Neural cell (in vitro differentiated cells): Measurements from ENCODE around the gene EEIG1. TPM values are rescaled to one million over a fixed set of nuclear protein-coding genes. Genes with fewer than 3 reads are reported as not detected.

Experiments
- H2AFZ ChIP-seq: fragments of 200-600, 300-800 bp; sonication (generic), shearing (Covaris generic); 2 replicates; pipeline ENCODE4 v1.6.0; 2014; ENCODE audit warnings: low read depth, mild to moderate bottlenecking, antibody characterized with exemption, low read length, moderate library complexity
- H3F3A ChIP-seq: fragments of 200-600 bp; shearing (Covaris generic); 2 replicates; pipeline ENCODE4 v1.6.1; 2016; ENCODE audit warnings: mild to moderate bottlenecking, moderate library complexity, mixed read lengths, antibody characterized with exemption, low read length; ENCODE audit not compliant: insufficient read depth, poor library complexity, severe bottlenecking
- H3K27ac ChIP-seq: fragments of 200-600, 300-800 bp; sonication (generic), shearing (Covaris generic); 2 replicates; pipeline ENCODE4 v1.5.1; 2014; ENCODE audit warnings: mild to moderate bottlenecking, low read length, moderate library complexity
- H3K27me3 ChIP-seq: fragments of 300-800, 200-600 bp; sonication (generic), shearing (Covaris generic); 2 replicates; pipeline ENCODE4 v1.6.0; 2014; ENCODE audit warnings: mild to moderate bottlenecking, low read depth, low read length, moderate library complexity; ENCODE audit not compliant: insufficient read depth
- H3K36me3 ChIP-seq: fragments of 300-800, 200-600 bp; sonication (generic), shearing (Covaris generic); 2 replicates; pipeline ENCODE4 v1.5.1; 2014; ENCODE audit warnings: mild to moderate bottlenecking, antibody characterized with exemption, low read length, moderate library complexity; ENCODE audit not compliant: insufficient read depth
- H3K4me2 ChIP-seq: fragments of 300-800, 200-600 bp; sonication (generic), shearing (Covaris generic); 2 replicates; pipeline ENCODE4 v1.6.0; 2014; ENCODE audit warnings: mild to moderate bottlenecking, low read length
- H3K4me3 ChIP-seq: fragments of 300-800, 200-600 bp; sonication (generic), shearing (Covaris generic); 2 replicates; pipeline ENCODE4 v1.5.1; 2014; ENCODE audit warnings: mild to moderate bottlenecking, low read length, moderate library complexity
- H3K79me2 ChIP-seq: fragments of 200-600 bp; shearing (Covaris generic); replicated peaks from 2 replicates; pipeline ENCODE4 v1.6.0; 2014; ENCODE audit warnings: mild to moderate bottlenecking, low read length, moderate library complexity; ENCODE audit not compliant: insufficient read depth
- H3K9ac ChIP-seq: fragments of 300-800, 200-600 bp; sonication (generic), shearing (Covaris generic); 2 replicates; pipeline ENCODE4 v1.6.1; 2016; ENCODE audit warnings: mild to moderate bottlenecking, low read length, mixed read lengths
- H3K9me2 ChIP-seq: fragments of 200-600 bp; shearing (Covaris generic); 2 replicates; pipeline ENCODE4 v1.6.1; 2016; ENCODE audit warnings: mild to moderate bottlenecking, low read length, mixed read lengths; ENCODE audit not compliant: insufficient read depth
- H3K9me3 ChIP-seq: fragments of 200-600, 300-800 bp; sonication (generic), shearing (Covaris generic); 2 replicates; pipeline ENCODE4 v1.6.1; 2016; ENCODE audit warnings: mild to moderate bottlenecking, mixed run types, low read length, moderate library complexity, mixed read lengths
- H4K20me1 ChIP-seq: fragments of 200-600 bp; shearing (Covaris generic); 2 replicates; pipeline ENCODE4 v1.6.1; 2016; ENCODE audit warnings: mild to moderate bottlenecking, mixed run types; ENCODE audit not compliant: insufficient read depth
- EP300 ChIP-seq: fragments of 450-650 bp; conservative IDR thresholded peaks from 2 replicates; pipeline ENCODE4 v1.6.1; 2014; ENCODE audit warnings: antibody characterized with exemption, mild to moderate bottlenecking, moderate library complexity; ENCODE audit not compliant: poor library complexity, severe bottlenecking
- EZH2 ChIP-seq: fragments of 200-600, 300-800 bp; shearing (Covaris generic), sonication (generic); IDR thresholded peaks from 2 replicates; pipeline ENCODE4 v1.6.1; 2014; ENCODE audit warnings: antibody characterized with exemption, low read length, borderline replicate concordance, mild to moderate bottlenecking; ENCODE audit not compliant: insufficient read depth, poor library complexity, severe bottlenecking
- MXI1 ChIP-seq: fragments of 450-650 bp; conservative IDR thresholded peaks from 2 replicates; pipeline ENCODE4 v1.6.1; 2014; ENCODE audit warnings: antibody characterized with exemption, mild to moderate bottlenecking; ENCODE audit not compliant: poor library complexity, severe bottlenecking
- POLR2AphosphoS5 ChIP-seq: IDR thresholded peaks from 2 replicates; pipeline ENCODE4 v1.6.1; 2012
- RAD21 ChIP-seq: fragments of 450-650 bp; conservative IDR thresholded peaks from 2 replicates; pipeline ENCODE4 v1.6.1; 2014; ENCODE audit warnings: antibody characterized with exemption, mild to moderate bottlenecking, moderate library complexity
- SMC3 ChIP-seq: fragments of 450-650 bp; conservative IDR thresholded peaks from 2 replicates; pipeline ENCODE4 v1.6.1; 2014; ENCODE audit warnings: antibody characterized with exemption, mild to moderate bottlenecking, moderate library complexity; ENCODE audit not compliant: poor library complexity
- TAF1 ChIP-seq: IDR thresholded peaks from 2 replicates; pipeline ENCODE4 v1.6.1; 2012; ENCODE audit warnings: low read depth
- polyA plus RNA-seq: library from polyadenylated mRNA; depleted of rRNA; stranded (reverse); fragments of >200 nt; gene quantifications from 2 replicates; pipeline ENCODE4 v1.2.3, GENCODE V29; 2014
- TF ChIP-seq, protein P1 (sequence below): IDR thresholded peaks from 2 replicates; pipeline ENCODE4 v1.6.1; 2012; ENCODE audit warnings: borderline replicate concordance
- TF ChIP-seq, protein P2 (sequence below): fragments of 450-650 bp; IDR thresholded peaks from 2 replicates; pipeline ENCODE4 v1.5.1; 2014; ENCODE audit warnings: antibody characterized with exemption, mild to moderate bottlenecking, moderate library complexity; ENCODE audit not compliant: poor library complexity, severe bottlenecking

The EEIG1 gene
- polyA plus RNA-seq, 1 donor from 2014 or later = 6.7 TPM

DNA sequence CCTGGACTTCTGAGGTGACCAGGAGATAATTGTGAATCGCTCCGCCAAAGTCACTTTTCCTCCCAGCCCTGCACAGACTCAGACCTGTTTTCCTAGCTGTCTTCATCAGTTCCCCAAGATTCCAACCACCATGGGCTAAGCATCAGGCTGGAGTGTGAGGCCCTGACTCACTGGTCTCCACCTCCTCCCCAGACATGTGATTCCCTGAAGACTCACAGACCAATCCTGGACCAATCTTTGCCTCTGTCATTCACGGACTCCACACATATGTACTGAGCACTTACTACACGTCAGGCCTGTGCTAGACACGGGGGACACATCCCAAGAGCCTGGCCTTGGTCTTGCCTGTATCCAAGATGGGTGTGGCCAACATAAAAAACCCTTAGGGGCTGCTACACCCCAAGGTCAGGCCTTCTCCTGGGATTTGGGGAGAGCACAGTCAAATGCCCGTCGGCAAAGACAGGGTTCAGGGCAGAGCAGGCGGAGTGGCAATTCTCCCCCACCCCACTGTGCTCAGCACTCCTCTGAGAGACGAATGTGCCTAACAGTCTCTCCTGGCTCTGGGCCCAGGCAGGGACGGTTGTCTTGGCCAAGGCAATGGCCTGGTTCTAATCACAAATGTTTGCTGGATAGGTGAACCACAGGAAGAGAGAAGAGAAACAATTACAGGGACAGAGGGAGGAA lies 11.9 kb downstream of the EEIG1 start:
- TF ChIP-seq EP300 = no peak
- no peak for TF ChIP-seq RAD21
- no peak for TF ChIP-seq MXI1
- no peaks in the 10 kb centered on the region for H3K9me3 ChIP-seq
- no peaks in the 10 kb centered on the region for H3K9me2 ChIP-seq
- no peaks in the 10 kb centered on the region for H3K27me3 ChIP-seq
- no peak overlapping the region for H3K4me3 ChIP-seq
- H4K20me1 ChIP-seq = no peaks in the 10 kb centered on the region
- H2AFZ ChIP-seq = no peak overlapping the region
- H3K4me2 ChIP-seq = no peak overlapping the region
- no peaks in the 10 kb centered on the region for H3F3A ChIP-seq
- H3K9ac ChIP-seq = no peak overlapping the region
- peak overlapping the region; percentile 63 for H3K27ac ChIP-seq
- peaks cover 38% of the 10 kb centered on the region for H3K79me2 ChIP-seq
- H3K36me3 ChIP-seq = no peaks in the 10 kb centered on the region

DNA sequence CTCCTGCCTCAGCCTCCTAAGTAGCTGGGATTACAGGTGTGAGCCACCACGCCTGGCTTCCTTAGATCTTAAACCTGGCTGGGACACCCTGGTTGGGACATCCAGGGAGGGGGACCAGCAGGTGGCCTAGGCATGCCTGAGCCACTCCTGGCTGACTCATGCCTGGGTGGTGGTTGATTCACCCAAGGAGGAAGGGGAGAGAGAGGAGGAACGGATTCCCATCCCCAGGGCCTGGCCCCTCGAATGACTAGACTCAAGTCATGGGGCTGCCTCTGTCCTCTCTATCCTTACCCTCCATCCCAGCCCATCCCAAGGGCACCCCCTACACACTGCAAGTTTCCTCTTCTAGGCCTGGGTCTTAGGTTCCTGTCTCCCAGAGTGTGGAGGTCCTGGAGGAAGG lies 12.7 kb downstream of the EEIG1 start:
- Histone ChIP-seq H3K36me3 (no peaks in the 10 kb centered on the region), H2AFZ (no peak overlapping the region), H3K4me3 (no peak overlapping the region), H3K27me3 (no peaks in the 10 kb centered on the region), H3K4me2 (no peak overlapping the region), H3K79me2 (peaks cover 36% of the 10 kb centered on the region), H3K27ac (no peak overlapping the region), H3K9me2 (no peaks in the 10 kb centered on the region), H3K9me3 (no peaks in the 10 kb centered on the region), H3F3A (no peaks in the 10 kb centered on the region), H4K20me1 (no peaks in the 10 kb centered on the region), H3K9ac (no peak overlapping the region)
- no peak for TF ChIP-seq MXI1
- TF ChIP-seq TAF1 = no peak
- no peak for TF ChIP-seq EP300

DNA sequence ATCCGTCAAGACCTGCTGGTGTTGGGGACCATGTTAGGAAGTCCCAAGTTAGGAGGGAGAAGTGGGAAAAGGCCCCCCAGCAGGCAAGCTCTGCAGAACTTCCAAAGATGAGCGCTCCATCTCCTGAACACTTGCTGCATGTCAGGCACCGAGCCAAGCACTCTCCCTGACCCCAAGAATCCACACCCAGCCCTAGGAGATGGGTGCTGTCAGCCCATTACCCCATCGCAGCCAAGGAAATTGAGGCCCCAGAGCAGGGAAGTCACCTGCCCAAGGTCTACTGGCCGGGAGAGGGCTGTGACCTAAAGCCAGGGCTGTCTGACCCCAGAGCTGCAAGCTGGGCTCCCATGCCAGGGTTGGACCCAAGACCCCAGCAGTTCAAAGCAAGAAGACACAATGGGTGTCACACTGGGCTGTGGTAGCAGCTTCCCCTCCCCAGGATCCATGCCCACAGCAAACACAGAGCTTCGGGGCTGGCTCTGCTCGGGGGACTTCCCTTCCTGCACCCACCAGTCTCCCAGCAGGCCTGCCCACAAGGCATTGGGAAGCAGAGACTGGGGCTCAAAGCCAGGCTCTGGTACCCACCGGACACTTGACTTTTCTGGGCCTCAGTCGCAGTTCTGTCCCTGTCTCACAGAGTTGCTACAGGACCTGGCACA lies 13.5 kb downstream of the EEIG1 start:
- Histone ChIP-seq H3K27me3 (no peaks in the 10 kb centered on the region), H3K4me2 (no peak overlapping the region), H4K20me1 (no peaks in the 10 kb centered on the region), H3K79me2 (peaks cover 32% of the 10 kb centered on the region), H3K36me3 (no peaks in the 10 kb centered on the region), H3K9ac (no peak overlapping the region), H3F3A (no peaks in the 10 kb centered on the region), H3K4me3 (no peak overlapping the region), H2AFZ (no peak overlapping the region), H3K9me2 (no peaks in the 10 kb centered on the region), H3K27ac (no peak overlapping the region), H3K9me3 (no peaks in the 10 kb centered on the region)
- TF ChIP-seq, protein P1, sequence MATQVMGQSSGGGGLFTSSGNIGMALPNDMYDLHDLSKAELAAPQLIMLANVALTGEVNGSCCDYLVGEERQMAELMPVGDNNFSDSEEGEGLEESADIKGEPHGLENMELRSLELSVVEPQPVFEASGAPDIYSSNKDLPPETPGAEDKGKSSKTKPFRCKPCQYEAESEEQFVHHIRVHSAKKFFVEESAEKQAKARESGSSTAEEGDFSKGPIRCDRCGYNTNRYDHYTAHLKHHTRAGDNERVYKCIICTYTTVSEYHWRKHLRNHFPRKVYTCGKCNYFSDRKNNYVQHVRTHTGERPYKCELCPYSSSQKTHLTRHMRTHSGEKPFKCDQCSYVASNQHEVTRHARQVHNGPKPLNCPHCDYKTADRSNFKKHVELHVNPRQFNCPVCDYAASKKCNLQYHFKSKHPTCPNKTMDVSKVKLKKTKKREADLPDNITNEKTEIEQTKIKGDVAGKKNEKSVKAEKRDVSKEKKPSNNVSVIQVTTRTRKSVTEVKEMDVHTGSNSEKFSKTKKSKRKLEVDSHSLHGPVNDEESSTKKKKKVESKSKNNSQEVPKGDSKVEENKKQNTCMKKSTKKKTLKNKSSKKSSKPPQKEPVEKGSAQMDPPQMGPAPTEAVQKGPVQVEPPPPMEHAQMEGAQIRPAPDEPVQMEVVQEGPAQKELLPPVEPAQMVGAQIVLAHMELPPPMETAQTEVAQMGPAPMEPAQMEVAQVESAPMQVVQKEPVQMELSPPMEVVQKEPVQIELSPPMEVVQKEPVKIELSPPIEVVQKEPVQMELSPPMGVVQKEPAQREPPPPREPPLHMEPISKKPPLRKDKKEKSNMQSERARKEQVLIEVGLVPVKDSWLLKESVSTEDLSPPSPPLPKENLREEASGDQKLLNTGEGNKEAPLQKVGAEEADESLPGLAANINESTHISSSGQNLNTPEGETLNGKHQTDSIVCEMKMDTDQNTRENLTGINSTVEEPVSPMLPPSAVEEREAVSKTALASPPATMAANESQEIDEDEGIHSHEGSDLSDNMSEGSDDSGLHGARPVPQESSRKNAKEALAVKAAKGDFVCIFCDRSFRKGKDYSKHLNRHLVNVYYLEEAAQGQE = no peak
- TF ChIP-seq RAD21 = no peak
- TF ChIP-seq TAF1 = no peak
- TF ChIP-seq POLR2AphosphoS5 = no peak
- no peak for TF ChIP-seq EZH2
- TF ChIP-seq, protein P2, sequence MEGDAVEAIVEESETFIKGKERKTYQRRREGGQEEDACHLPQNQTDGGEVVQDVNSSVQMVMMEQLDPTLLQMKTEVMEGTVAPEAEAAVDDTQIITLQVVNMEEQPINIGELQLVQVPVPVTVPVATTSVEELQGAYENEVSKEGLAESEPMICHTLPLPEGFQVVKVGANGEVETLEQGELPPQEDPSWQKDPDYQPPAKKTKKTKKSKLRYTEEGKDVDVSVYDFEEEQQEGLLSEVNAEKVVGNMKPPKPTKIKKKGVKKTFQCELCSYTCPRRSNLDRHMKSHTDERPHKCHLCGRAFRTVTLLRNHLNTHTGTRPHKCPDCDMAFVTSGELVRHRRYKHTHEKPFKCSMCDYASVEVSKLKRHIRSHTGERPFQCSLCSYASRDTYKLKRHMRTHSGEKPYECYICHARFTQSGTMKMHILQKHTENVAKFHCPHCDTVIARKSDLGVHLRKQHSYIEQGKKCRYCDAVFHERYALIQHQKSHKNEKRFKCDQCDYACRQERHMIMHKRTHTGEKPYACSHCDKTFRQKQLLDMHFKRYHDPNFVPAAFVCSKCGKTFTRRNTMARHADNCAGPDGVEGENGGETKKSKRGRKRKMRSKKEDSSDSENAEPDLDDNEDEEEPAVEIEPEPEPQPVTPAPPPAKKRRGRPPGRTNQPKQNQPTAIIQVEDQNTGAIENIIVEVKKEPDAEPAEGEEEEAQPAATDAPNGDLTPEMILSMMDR = no peak
- no peak for TF ChIP-seq EP300
- no peak for TF ChIP-seq MXI1
- TF ChIP-seq SMC3 = no peak
